ENCODE results near the gene UBXN2A.

Gene UBXN2A

DNA sequence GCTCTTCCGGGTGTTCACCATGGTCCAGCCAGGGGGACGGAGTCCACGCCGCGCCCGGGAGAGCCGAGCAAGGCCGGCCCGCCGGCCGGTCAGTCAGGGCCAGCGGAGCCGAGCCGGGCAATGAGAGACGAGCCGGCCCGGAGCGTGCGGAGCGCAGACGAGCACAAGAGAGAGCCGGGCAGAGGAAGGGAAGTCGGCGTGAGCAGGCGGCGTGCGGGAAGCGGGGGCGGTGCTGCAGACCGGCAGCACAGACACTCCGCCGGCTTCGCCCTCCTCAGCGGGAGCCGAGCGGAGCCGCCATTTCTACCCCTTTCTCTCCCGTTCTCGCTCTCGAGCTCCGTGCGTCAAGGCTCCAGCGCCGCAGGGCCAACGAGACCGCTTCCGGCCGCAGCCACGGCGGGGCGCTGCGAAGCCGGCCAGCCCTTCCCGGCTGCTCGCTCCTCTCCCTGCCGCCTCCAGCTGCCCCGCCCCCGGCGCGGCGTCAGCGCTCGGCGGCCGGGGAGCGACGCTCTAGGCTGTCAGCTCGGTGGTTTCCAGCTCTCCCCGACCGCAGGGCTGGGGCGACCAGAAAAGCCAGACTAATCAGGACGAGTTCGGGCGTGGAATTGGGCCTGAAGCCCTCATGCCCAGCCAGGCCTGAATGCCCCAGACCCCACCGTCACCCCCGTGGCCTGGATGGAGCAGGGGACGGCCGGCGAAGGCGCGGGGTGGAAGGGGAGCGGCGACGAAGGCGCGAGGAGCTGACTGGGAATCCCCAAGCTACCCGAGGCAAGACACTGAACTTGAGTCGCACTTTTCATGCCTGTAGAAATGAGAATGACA is 13.3 kb upstream of the UBXN2A start, which contains the start of gene ATAD2B:
ATAD2B (minus strand) TSS at position 374 of the 822 bp plus-strand sequence; CDS start at position 21, 353 bp downstream.
- Histone ChIP-seq H3K4me1 (ENCODE audit: control insufficient read depth in 1 of 2, insufficient read depth in 1 of 2, low read depth in 1 of 2, low read length in 1 of 2) (peaks cover 27% of the 10 kb centered on the region in 2 experiments), H3K4me3 (ENCODE audit: low read depth in 1 of 2, low read length in 1 of 2) (peak within 1 kb of the TSS; percentile 82 to 94), H3K27me3 (no peaks in the 10 kb centered on the region), H3K36me3 (no peaks in the 10 kb centered on the region), H3K9me3 (no peaks in the 10 kb centered on the region), H3K27ac (peak within 1 kb of the TSS; percentile 95)
- TF ChIP-seq, protein P1, sequence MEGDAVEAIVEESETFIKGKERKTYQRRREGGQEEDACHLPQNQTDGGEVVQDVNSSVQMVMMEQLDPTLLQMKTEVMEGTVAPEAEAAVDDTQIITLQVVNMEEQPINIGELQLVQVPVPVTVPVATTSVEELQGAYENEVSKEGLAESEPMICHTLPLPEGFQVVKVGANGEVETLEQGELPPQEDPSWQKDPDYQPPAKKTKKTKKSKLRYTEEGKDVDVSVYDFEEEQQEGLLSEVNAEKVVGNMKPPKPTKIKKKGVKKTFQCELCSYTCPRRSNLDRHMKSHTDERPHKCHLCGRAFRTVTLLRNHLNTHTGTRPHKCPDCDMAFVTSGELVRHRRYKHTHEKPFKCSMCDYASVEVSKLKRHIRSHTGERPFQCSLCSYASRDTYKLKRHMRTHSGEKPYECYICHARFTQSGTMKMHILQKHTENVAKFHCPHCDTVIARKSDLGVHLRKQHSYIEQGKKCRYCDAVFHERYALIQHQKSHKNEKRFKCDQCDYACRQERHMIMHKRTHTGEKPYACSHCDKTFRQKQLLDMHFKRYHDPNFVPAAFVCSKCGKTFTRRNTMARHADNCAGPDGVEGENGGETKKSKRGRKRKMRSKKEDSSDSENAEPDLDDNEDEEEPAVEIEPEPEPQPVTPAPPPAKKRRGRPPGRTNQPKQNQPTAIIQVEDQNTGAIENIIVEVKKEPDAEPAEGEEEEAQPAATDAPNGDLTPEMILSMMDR (IDR thresholded peaks at IDR 0.05), result peak; percentile 95

DNA sequence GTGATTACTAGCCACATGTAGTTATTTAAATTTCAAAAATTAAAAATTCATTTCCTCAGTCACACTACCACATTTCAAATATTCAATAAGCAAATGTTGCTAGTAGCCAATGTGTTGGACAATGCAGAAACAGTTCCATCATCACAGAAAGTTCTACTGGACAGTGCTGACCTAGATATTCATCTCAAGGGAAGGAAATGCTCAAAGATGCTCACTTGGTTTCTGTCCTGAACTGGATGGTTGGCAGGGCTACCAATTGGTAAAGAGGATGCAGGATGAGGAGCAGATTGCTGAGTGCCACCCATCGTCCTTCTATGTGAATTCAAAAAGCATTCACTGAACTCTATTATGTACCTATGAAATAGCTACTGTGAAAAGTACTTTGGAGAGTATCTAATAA is 6.0 kb upstream of the UBXN2A start:
- Histone ChIP-seq H3K4me3 (ENCODE audit: low read depth in 1 of 2, low read length in 1 of 2) (no peak overlapping the region), H3K27me3 (peaks cover 34% of the 10 kb centered on the region), H3K27ac (no peak overlapping the region), H3K36me3 (no peaks in the 10 kb centered on the region), H3K9me3 (no peaks in the 10 kb centered on the region), H3K4me1 (ENCODE audit: control insufficient read depth in 1 of 2, insufficient read depth in 1 of 2, low read depth in 1 of 2, low read length in 1 of 2) (peaks cover 6 to 8% of the 10 kb centered on the region in 2 experiments)
- TF ChIP-seq, protein P1 (IDR thresholded peaks at IDR 0.05), result no peak

DNA sequence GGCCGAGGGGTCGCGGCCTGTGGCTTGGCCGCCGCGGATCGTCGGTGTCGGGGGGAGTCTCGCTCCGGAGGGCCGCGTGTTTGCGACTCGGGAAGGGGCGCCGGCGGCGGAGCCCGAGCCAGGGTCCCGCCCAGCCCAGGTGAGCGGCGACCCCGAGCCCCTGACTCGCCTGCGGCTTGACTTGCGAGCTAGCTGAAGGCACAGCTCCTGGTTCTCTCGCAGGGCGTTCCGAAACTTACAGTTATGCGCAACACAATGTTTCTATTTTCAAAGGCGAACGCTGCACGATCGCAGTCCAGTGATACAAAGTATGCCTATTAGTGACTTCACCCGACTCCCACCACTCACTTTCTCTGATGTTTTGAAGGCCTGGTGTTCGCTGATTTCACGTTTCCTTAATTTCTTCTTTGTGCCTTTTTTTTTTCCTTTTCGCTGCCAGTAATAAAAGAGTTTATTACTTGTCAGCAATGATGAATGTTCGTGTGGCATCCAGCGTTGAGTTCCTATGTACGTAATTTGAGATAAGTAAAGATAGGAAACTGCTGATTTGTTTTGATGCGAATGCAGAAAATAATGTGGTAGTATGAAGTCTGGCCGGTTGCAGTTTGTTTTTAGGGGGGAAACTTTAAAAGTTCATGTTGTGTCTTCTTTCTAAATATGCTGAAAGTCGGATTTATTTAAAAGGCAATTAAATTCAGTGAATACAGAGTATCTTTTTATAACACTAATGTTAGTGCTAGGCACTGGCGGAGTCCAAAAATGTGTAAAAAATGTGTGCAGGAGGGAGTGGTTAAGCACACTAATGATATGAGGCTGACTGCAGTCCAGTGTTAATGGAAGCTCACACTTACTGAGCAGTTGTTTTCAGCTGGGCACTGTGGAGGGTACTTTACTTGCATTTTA is 706 bp downstream of the UBXN2A start:
- Histone ChIP-seq H3K4me1 (ENCODE audit: control insufficient read depth in 1 of 2, insufficient read depth in 1 of 2, low read depth in 1 of 2, low read length in 1 of 2) (peaks cover 20 to 25% of the 10 kb centered on the region in 2 experiments), H3K9me3 (no peaks in the 10 kb centered on the region), H3K36me3 (no peaks in the 10 kb centered on the region), H3K27ac (peak overlapping the region; percentile 39), H3K27me3 (peaks cover 72% of the 10 kb centered on the region), H3K4me3 (ENCODE audit: low read depth in 1 of 2, low read length in 1 of 2) (peak overlapping the region; percentile 75 to 80)
- TF ChIP-seq, protein P1 (IDR thresholded peaks at IDR 0.05), result no peak

DNA sequence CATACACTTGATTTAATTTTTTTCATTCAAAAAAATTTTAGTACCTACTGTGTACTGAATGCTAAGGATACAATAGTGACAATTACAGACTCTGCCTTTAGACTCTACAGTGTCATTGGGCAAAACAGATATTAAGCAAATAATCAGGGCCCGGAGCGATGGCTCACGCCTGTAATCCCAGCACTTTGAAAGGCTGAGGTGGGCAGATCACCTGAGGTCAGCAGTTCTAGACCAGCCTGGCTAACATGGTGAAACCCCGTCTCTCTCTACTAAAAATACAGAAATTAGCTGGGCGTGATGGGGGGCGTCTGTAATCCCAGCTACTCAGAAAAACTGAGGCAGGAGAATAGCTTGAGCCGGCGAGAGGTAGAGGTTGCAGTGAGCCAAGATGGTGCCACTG is 1.4 kb downstream of the UBXN2A start:
- Histone ChIP-seq H3K4me1 (ENCODE audit: control insufficient read depth in 1 of 2, insufficient read depth in 1 of 2, low read depth in 1 of 2, low read length in 1 of 2) (peaks cover 20 to 25% of the 10 kb centered on the region in 2 experiments), H3K36me3 (no peaks in the 10 kb centered on the region), H3K4me3 (ENCODE audit: low read depth in 1 of 2, low read length in 1 of 2) (no peak overlapping the region), H3K9me3 (no peaks in the 10 kb centered on the region), H3K27ac (no peak overlapping the region), H3K27me3 (peaks cover 66% of the 10 kb centered on the region)
- TF ChIP-seq, protein P1 (IDR thresholded peaks at IDR 0.05), result no peak

DNA sequence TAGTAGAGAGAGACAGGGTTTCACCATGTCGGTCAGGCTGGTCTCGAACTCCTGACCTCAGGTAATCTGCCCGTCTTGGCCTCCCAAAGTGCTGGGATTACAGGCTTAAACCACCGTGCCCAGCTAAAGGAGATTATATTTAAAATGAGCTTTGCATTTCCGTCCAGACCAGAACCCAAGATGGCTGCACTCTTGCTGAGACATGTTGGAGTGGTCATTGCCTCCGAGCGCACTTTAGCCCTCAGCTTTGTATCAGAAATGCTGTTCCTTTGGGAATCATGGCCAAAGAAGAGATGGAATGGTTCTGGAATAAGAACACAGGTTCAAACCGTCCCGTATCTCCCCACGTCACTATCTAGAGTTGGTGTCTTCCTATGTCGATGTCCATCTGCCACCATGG is 3.4 kb downstream of the UBXN2A start:
- no peaks in the 10 kb centered on the region for H3K9me3 ChIP-seq
- H3K27me3 ChIP-seq, result peaks cover 45% of the 10 kb centered on the region
- no peak overlapping the region for H3K27ac ChIP-seq
- H3K4me3 ChIP-seq (ENCODE audit: low read depth in 1 of 2, low read length in 1 of 2), result no peak overlapping the region
- H3K4me1 ChIP-seq (ENCODE audit: control insufficient read depth in 1 of 2, insufficient read depth in 1 of 2, low read depth in 1 of 2, low read length in 1 of 2), result peaks cover 20 to 22% of the 10 kb centered on the region in 2 experiments
- TF ChIP-seq, protein P1 (IDR thresholded peaks at IDR 0.05), result no peak
- H3K36me3 ChIP-seq, result no peaks in the 10 kb centered on the region
